ENCODE measurements around the gene MFRP. TPM values are rescaled to one million over a fixed set of nuclear protein-coding genes. Genes with fewer than 3 reads are reported as not detected.

The MFRP gene
- total RNA-seq, 1 donor from 2014 or later, result not detected

- DNase-seq (ENCODE audit: extremely low spot score, unreplicated experiment), result no peak
- H3K4me3 Mint-ChIP-seq (ENCODE audit: unreplicated experiment), result no peak overlapping the region
- TF ChIP-seq, protein P1, sequence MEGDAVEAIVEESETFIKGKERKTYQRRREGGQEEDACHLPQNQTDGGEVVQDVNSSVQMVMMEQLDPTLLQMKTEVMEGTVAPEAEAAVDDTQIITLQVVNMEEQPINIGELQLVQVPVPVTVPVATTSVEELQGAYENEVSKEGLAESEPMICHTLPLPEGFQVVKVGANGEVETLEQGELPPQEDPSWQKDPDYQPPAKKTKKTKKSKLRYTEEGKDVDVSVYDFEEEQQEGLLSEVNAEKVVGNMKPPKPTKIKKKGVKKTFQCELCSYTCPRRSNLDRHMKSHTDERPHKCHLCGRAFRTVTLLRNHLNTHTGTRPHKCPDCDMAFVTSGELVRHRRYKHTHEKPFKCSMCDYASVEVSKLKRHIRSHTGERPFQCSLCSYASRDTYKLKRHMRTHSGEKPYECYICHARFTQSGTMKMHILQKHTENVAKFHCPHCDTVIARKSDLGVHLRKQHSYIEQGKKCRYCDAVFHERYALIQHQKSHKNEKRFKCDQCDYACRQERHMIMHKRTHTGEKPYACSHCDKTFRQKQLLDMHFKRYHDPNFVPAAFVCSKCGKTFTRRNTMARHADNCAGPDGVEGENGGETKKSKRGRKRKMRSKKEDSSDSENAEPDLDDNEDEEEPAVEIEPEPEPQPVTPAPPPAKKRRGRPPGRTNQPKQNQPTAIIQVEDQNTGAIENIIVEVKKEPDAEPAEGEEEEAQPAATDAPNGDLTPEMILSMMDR (IDR thresholded peaks at IDR 0.05), result peak; percentile 26
- H3K9me3 Mint-ChIP-seq (ENCODE audit: unreplicated experiment), result no peaks in the 10 kb centered on the region
- H3K4me1 Mint-ChIP-seq (ENCODE audit: unreplicated experiment), result peaks cover 14% of the 10 kb centered on the region
- peaks cover 15% of the 10 kb centered on the region for H3K27me3 Mint-ChIP-seq (ENCODE audit: unreplicated experiment)
- no peaks in the 10 kb centered on the region for H3K36me3 Mint-ChIP-seq (ENCODE audit: unreplicated experiment)
- H3K27ac Mint-ChIP-seq (ENCODE audit: unreplicated experiment), result no peak overlapping the region
These were observed 25.3 kb upstream of the MFRP start for GRCh38 chr11:119371778-119372182.

DNA sequence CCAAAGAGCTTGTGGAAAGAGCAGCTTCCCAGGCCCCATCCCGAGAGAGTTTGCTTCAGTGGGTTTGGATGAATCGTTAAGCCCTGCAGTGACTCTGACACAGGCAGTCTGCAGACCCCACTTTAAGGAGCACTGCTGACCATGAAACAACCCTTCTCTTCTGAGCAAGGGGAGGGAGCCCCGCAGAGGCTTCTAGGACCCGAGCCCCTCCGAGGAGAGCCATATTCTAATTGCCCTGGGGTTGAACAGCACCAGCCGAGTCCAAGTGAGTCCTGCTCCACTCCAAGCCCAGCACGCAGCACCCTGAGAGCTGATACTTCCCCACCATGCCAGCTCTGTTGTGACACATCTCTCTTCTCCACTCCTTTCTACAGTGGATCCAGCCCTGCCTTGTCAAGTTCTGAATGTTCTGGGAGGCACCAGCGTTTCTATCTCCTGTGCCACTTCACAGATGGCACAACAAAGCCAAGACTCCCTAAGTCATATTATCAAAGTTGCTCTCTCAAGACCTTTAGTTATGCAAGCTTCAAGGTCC, 24.6 kb upstream of the MFRP start:
- H3K4me1 Mint-ChIP-seq (ENCODE audit: unreplicated experiment), result peaks cover 11% of the 10 kb centered on the region
- no peak for DNase-seq (ENCODE audit: extremely low spot score, unreplicated experiment)
- H3K36me3 Mint-ChIP-seq (ENCODE audit: unreplicated experiment), result no peaks in the 10 kb centered on the region
- no peak overlapping the region for H3K4me3 Mint-ChIP-seq (ENCODE audit: unreplicated experiment)
- peaks cover 18% of the 10 kb centered on the region for H3K27me3 Mint-ChIP-seq (ENCODE audit: unreplicated experiment)
- TF ChIP-seq, protein P1 (IDR thresholded peaks at IDR 0.05), result no peak
- H3K27ac Mint-ChIP-seq (ENCODE audit: unreplicated experiment), result no peak overlapping the region
- no peaks in the 10 kb centered on the region for H3K9me3 Mint-ChIP-seq (ENCODE audit: unreplicated experiment)

DNA sequence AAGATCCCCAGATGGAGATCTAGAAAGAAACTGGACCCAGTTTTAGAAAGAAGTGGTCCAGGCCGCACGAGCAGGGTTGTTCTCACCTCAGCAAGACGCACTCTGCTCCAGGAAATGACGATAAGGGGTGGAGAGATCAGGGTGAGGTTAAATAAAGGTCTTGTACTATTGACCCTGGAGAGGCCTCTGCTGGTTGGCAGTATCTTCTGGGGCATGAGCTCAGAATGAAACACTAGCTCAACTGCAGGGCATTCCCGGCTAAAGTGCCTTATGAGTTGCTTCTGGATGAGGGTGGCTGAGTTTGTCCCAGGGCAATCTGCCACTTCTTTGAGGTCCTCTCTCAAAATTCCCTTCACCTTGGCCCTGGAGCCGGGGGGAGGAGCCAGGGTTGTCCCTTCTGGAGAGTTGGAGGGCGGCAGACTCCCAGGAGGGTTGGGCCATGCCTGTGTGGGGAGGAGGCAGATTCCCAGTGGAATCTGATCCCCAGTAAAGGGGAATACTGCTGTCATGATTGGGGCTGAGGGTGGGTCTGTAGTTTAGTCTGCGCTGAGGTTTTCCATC, 24.1 kb upstream of the MFRP start:
- Mint-ChIP-seq H3K9me3 (ENCODE audit: unreplicated experiment) (no peaks in the 10 kb centered on the region), H3K27ac (ENCODE audit: unreplicated experiment) (no peak overlapping the region), H3K36me3 (ENCODE audit: unreplicated experiment) (no peaks in the 10 kb centered on the region), H3K4me1 (ENCODE audit: unreplicated experiment) (peaks cover 11% of the 10 kb centered on the region), H3K27me3 (ENCODE audit: unreplicated experiment) (peaks cover 20% of the 10 kb centered on the region), H3K4me3 (ENCODE audit: unreplicated experiment) (no peak overlapping the region)
- DNase-seq (ENCODE audit: extremely low spot score, unreplicated experiment), result no peak
- TF ChIP-seq, protein P1 (IDR thresholded peaks at IDR 0.05), result no peak

DNA sequence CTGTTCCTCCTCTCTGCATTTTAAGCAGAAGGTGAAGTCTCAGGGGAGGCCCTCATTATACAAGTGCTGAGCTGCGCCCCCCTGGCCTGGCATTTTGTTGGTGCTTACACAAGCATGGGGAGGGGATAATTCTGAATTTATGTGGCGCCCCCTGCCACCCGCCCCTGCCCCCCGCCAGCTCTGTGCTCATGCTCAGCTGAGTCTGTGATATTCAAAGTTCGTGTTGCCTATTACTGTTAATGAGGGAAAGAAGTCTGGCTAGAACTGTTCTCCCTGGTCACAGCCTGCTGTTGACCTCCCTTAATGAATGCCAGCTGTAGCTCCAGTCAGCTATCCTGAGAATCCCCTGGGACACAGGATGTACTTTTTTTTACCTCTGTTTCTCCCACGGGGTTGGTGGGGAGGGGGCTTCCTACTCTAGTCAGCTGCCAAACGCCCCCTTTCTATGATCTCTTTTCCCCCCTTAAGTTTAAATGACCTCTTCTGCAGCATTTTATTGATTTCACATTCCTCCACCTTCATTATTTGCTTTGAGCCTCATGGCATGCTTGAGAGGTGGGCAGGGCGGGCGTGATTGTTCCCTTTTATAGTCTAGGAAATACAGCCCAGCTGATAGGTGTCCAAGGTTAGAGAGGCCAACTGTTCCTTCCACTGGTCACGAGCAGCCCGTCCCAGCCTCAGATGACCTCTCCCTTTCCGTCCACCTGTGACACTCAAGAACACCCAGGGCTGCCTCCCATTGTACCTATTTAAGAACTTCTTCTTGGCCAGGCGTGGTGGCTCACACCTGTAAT, 22.8 kb upstream of the MFRP start:
- Mint-ChIP-seq H3K4me3 (ENCODE audit: unreplicated experiment) (no peak overlapping the region), H3K27me3 (ENCODE audit: unreplicated experiment) (peaks cover 31% of the 10 kb centered on the region), H3K9me3 (ENCODE audit: unreplicated experiment) (no peaks in the 10 kb centered on the region), H3K36me3 (ENCODE audit: unreplicated experiment) (no peaks in the 10 kb centered on the region), H3K27ac (ENCODE audit: unreplicated experiment) (no peak overlapping the region), H3K4me1 (ENCODE audit: unreplicated experiment) (peaks cover 19% of the 10 kb centered on the region)
- TF ChIP-seq, protein P1 (IDR thresholded peaks at IDR 0.05), result no peak
- DNase-seq (ENCODE audit: extremely low spot score, unreplicated experiment), result no peak
